ENCODE data around the gene BAHCC1. TPM values are rescaled to one million over a fixed set of nuclear protein-coding genes. Genes with fewer than 3 reads are reported as not detected.

BAHCC1 gene
- total RNA-seq, 1 experiment from 2014 or later, result 0.17 TPM

DNA sequence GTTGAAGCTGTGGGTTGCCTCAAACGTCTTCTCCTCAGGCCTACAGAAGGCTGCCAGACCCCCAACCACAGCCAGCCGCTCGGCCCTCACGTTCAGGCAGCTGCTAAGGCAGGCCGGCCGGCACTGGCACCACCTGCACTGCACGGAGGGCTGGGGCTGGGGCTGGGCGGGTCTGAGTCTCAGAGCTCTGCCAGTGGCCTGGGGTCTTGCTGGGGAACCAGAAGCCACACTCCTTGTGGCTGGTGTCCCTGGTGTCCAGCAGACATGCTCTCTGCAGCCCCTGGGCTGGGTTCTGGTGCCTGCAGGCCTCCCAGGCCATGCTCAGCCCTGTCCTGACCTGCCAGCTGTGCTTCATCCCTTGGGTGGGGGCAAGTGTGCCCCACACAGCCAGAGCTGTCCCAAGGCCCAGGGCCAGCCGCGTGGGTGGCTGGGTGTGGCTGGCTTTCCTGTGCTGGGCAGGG lies 42.0 kb downstream of the BAHCC1 start:
- Mint-ChIP-seq H3K4me3 (ENCODE audit: low read depth, unreplicated experiment) (no peak overlapping the region), H3K36me3 (ENCODE audit: insufficient read depth, unreplicated experiment) (no peaks in the 10 kb centered on the region), H3K4me1 (ENCODE audit: low read depth, unreplicated experiment) (no peaks in the 10 kb centered on the region), H3K9me3 (ENCODE audit: low read depth, unreplicated experiment) (no peaks in the 10 kb centered on the region), H3K27ac (ENCODE audit: unreplicated experiment) (no peak overlapping the region), H3K27me3 (ENCODE audit: unreplicated experiment) (peaks cover 51% of the 10 kb centered on the region)
- no peak for DNase-seq
- CTCF ChIA-PET, result no interaction called here
- TF ChIP-seq, protein P1, sequence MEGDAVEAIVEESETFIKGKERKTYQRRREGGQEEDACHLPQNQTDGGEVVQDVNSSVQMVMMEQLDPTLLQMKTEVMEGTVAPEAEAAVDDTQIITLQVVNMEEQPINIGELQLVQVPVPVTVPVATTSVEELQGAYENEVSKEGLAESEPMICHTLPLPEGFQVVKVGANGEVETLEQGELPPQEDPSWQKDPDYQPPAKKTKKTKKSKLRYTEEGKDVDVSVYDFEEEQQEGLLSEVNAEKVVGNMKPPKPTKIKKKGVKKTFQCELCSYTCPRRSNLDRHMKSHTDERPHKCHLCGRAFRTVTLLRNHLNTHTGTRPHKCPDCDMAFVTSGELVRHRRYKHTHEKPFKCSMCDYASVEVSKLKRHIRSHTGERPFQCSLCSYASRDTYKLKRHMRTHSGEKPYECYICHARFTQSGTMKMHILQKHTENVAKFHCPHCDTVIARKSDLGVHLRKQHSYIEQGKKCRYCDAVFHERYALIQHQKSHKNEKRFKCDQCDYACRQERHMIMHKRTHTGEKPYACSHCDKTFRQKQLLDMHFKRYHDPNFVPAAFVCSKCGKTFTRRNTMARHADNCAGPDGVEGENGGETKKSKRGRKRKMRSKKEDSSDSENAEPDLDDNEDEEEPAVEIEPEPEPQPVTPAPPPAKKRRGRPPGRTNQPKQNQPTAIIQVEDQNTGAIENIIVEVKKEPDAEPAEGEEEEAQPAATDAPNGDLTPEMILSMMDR (IDR thresholded peaks at IDR 0.05; ENCODE audit: unreplicated experiment), result no peak
- intact Hi-C loops (cut with micrococcal nuclease; ENCODE audit: unreplicated experiment), result no loop called here
- no TSS peak for BruUV-seq (replicated peaks)

DNA sequence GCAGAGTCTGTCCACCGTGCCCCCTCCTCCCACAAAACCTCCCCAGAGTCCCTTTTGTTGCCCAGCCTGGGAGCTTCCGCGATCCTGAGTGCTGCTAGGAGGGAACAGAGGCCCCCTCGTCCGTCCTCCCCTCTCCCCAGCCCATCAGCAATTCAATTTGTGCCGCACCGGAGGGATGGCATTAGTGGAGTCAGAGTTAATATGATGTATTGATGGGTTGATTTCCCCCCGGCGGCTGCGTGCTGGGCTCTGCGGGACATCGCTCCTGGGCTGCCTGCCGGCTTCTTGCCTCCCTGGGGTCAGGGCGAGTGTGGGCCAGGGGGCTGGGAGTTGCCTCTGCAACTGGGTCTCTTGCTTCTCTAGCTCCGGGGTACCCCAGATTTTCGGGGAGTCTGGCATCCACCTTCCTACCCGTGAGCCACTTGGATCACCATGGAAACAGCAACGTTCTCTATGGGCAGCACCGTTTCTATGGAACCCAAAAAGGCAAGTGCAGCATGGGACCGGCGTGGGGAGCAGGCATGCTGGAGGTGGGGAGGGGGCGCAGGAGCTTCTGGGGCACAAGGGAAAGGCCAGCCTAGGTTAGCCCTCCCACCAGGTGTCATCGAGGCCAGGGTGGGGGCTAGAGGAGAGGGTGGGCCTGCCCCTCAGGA lies 42.9 kb downstream of the BAHCC1 start:
- intact Hi-C loops (cut with micrococcal nuclease; ENCODE audit: unreplicated experiment), result no loop called here
- TF ChIP-seq, protein P1 (IDR thresholded peaks at IDR 0.05; ENCODE audit: unreplicated experiment), result no peak
- CTCF ChIA-PET, result no interaction called here
- H3K4me3 Mint-ChIP-seq (ENCODE audit: low read depth, unreplicated experiment), result no peak overlapping the region
- no peaks in the 10 kb centered on the region for H3K9me3 Mint-ChIP-seq (ENCODE audit: low read depth, unreplicated experiment)
- no peak for DNase-seq
- no TSS peak for BruUV-seq (replicated peaks)
- H3K27me3 Mint-ChIP-seq (ENCODE audit: unreplicated experiment), result peaks cover 45% of the 10 kb centered on the region
- H3K36me3 Mint-ChIP-seq (ENCODE audit: insufficient read depth, unreplicated experiment), result no peaks in the 10 kb centered on the region
- H3K4me1 Mint-ChIP-seq (ENCODE audit: low read depth, unreplicated experiment), result no peaks in the 10 kb centered on the region
- H3K27ac Mint-ChIP-seq (ENCODE audit: unreplicated experiment), result no peak overlapping the region

DNA sequence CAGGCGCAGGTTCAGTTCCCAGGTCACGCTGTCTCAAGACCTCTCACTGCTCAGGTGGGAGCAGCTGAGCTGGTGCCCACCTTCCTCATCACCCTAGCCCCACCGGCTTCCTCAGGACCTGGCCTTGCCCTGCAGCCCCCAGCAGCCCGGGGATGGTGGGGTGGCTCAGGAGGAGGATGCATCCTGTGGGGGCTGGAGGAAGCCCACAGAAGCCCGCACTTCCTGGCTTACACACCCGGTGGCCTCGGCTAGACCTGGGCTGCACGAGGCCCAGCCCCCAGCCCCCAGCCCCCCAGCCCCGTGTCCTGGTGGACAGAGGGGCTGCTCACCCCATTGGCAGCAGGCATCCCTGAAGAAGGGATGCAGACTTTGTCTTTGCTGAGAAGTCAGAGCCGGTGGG lies 43.4 kb downstream of the BAHCC1 start:
- TF ChIP-seq, protein P1 (IDR thresholded peaks at IDR 0.05; ENCODE audit: unreplicated experiment), result no peak

DNA sequence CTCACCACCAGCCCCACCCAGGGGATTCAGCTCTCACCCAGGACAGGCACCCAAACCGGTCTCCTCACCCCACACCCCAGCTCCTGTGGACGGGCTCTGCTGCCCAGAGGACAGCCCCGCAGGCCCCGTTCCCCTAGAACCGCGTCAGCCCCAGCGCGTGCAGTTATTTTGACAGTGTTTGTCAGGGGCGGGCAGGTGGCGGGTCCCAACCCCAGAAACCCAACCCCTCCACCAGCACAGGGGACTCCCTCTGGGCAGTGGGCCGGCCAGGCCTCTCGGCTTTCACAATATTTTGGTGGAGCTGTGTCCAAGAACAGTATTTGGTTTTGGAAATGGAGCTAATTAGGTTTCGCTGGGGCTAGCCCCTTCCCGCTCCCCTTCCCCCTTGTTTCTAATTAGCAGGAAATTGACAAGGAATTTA lies 44.8 kb downstream of the BAHCC1 start:
- Mint-ChIP-seq H3K36me3 (ENCODE audit: insufficient read depth, unreplicated experiment) (no peaks in the 10 kb centered on the region), H3K4me1 (ENCODE audit: low read depth, unreplicated experiment) (no peaks in the 10 kb centered on the region), H3K9me3 (ENCODE audit: low read depth, unreplicated experiment) (no peaks in the 10 kb centered on the region), H3K4me3 (ENCODE audit: low read depth, unreplicated experiment) (no peak overlapping the region), H3K27me3 (ENCODE audit: unreplicated experiment) (peaks cover 33% of the 10 kb centered on the region), H3K27ac (ENCODE audit: unreplicated experiment) (no peak overlapping the region)
- DNase-seq, result no peak
- BruUV-seq (replicated peaks), result no TSS peak
- CTCF ChIA-PET, result interaction anchor here (1.1 to 2.3 kb wide), 5 partner anchors 10 to 131 kb away, joined by 3 to 15 read pairs (median 5); no protein-coding TSS in a partner anchor
- intact Hi-C loops (cut with micrococcal nuclease; ENCODE audit: unreplicated experiment), result no loop called here
- TF ChIP-seq, protein P1 (IDR thresholded peaks at IDR 0.05; ENCODE audit: unreplicated experiment), result no peak

More for the DNA sequence above, 43.4 kb downstream of the BAHCC1 start:
- intact Hi-C loops (cut with micrococcal nuclease; ENCODE audit: unreplicated experiment), result no loop called here
- DNase-seq, result no peak
- Mint-ChIP-seq H3K36me3 (ENCODE audit: insufficient read depth, unreplicated experiment) (no peaks in the 10 kb centered on the region), H3K4me3 (ENCODE audit: low read depth, unreplicated experiment) (no peak overlapping the region), H3K27me3 (ENCODE audit: unreplicated experiment) (peaks cover 45% of the 10 kb centered on the region), H3K9me3 (ENCODE audit: low read depth, unreplicated experiment) (no peaks in the 10 kb centered on the region), H3K27ac (ENCODE audit: unreplicated experiment) (no peak overlapping the region), H3K4me1 (ENCODE audit: low read depth, unreplicated experiment) (no peaks in the 10 kb centered on the region)
- CTCF ChIA-PET, result no interaction called here
- no TSS peak for BruUV-seq (replicated peaks)

All from Calu3 (cell line).